HG02852 (cell line): ENCODE results near the gene ASIC3.

Source experiments
- ATAC-seq: cut with Tn5 transposase; IDR thresholded peaks from one replicate; pipeline ENCODE4 v1.9.1; 2021; ENCODE audit warnings: mild to moderate bottlenecking, moderate library complexity; ENCODE audit not compliant: unreplicated experiment

ASIC3 gene

GRCh38 chr7:151070574-151070960, 22.2 kb downstream of the ASIC3 start:
- ATAC-seq: no peak

GRCh38 chr7:151071032-151071866, 22.9 kb downstream of the ASIC3 start:
- no peak for ATAC-seq

GRCh38 chr7:151073990-151074389, 25.7 kb downstream of the ASIC3 start:
- ATAC-seq: no peak

- no peak for ATAC-seq
These were observed 26.7 kb downstream of the ASIC3 start for GRCh38 chr7:151074817-151075661.

GRCh38 chr7:151075662-151075971, 27.3 kb downstream of the ASIC3 start:
- no peak for ATAC-seq

GRCh38 chr7:151075978-151076426, 27.7 kb downstream of the ASIC3 start:
- ATAC-seq: no peak

- ATAC-seq: no peak
These were observed 28.8 kb downstream of the ASIC3 start for GRCh38 chr7:151076863-151077704.

- no peak for ATAC-seq
These were observed 29.4 kb downstream of the ASIC3 start for GRCh38 chr7:151077705-151078232.

GRCh38 chr7:151078233-151079040, 30.1 kb downstream of the ASIC3 start:
- ATAC-seq: no peak

- ATAC-seq: no peak
These were observed 31.0 kb downstream of the ASIC3 start for GRCh38 chr7:151079199-151079910.

GRCh38 chr7:151080067-151080521, 31.8 kb downstream of the ASIC3 start:
- peak; percentile 3 for ATAC-seq

- peak; percentile 72 for ATAC-seq
These were observed 32.3 kb downstream of the ASIC3 start, which contains the start of gene FASTK for GRCh38 chr7:151080522-151081169. Gene FASTK, minus strand, starts transcription at chr7:151080809. Its CDS starts 43 bp downstream, at chr7:151080766.

- no peak for ATAC-seq
These were observed 33.1 kb downstream of the ASIC3 start for GRCh38 chr7:151081170-151082101.

- ATAC-seq: no peak
These were observed 34.1 kb downstream of the ASIC3 start for GRCh38 chr7:151082141-151083070.

GRCh38 chr7:151083071-151083823, 34.9 kb downstream of the ASIC3 start, which contains the start of gene TMUB1:
Gene TMUB1, minus strand, starts transcription at chr7:151083493. Its CDS starts 930 bp downstream, at chr7:151082563.
- peak; percentile 51 for ATAC-seq

- ATAC-seq: no peak
These were observed 35.5 kb downstream of the ASIC3 start for GRCh38 chr7:151083824-151084160.
